Upper lobe of right lung (tissue), 1 donor: ENCODE measurements around the gene FOXP1. TPM values are rescaled to one million over a fixed set of nuclear protein-coding genes. Genes with fewer than 3 reads are reported as not detected.

Experiments used
- ATAC-seq: fragments of 200-7000 bp; cut with Tn5 transposase; one replicate; pipeline ENCODE4 v1.9.1; 2020; ENCODE audit warnings: mild to moderate bottlenecking, moderate library complexity
- DNase-seq: peaks from one replicate; pipeline ENCODE4 v3.0.0-alpha.2; 2020
- H3K27ac ChIP-seq: fragments of 200-600 bp; one replicate; pipeline ENCODE4 v1.8.0; 2022
- H3K27me3 ChIP-seq: fragments of 200-600 bp; one replicate; pipeline ENCODE4 v1.8.0; 2022; ENCODE audit warnings: mild to moderate bottlenecking
- H3K36me3 ChIP-seq: fragments of 200-600 bp; one replicate; pipeline ENCODE4 v1.8.0; 2022
- H3K4me1 ChIP-seq: fragments of 200-600 bp; one replicate; pipeline ENCODE4 v1.8.0; 2022
- H3K4me3 ChIP-seq: fragments of 200-600 bp; one replicate; pipeline ENCODE4 v1.8.0; 2022; ENCODE audit warnings: mild to moderate bottlenecking
- H3K9me3 ChIP-seq: fragments of 200-600 bp; one replicate; pipeline ENCODE4 v1.8.0; 2022
- CTCF ChIP-seq: fragments of 200-600 bp; IDR thresholded peaks from one replicate; pipeline ENCODE4 v1.8.0; 2022; ENCODE audit warnings: antibody characterized with exemption
- intact Hi-C: fragments of 100-400 bp; cut with DNase I; formaldehyde crosslinking; loops from one replicate; pipeline ENCODE4 v1.11.0; 2022
- total RNA-seq: library from RNA; stranded (reverse); fragmentation: NEBNext Ultra II Directional; extraction: Animal tissue kit (Norgen Biotek cat#: 25700); gene quantifications from one replicate; pipeline ENCODE4 v1.2.1, GENCODE V29; 2021
- donor health status: DM: no; HTN: yes; CAD: no; lungs with severe emphysema.

Gene FOXP1
- total RNA-seq, 1 donor from 2014 or later = 140 TPM

DNA sequence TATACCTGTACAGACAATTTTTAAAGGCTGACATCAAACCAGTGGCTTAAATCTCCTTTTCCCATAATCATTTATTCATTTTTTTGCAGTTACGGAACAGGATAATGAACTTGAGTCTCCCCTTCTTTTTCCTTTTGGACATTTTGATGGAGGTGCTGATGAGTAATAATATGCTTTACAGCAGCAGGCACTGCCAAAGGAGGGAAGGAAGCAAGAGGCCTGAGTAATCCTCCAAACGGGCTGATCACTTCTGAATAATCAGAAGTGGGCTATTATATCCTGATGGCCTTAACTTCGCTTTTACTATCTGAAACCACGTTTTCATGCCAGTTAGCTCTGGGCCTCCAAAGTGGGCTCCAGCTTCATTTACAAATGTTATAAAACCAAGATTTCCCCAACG lies 527.2 kb downstream of the FOXP1 start:
- no peak overlapping the region for H3K4me3 ChIP-seq
- ATAC-seq (no peak), DNase-seq (no peak)
- intact Hi-C loops = loop anchor here (10.0 kb wide), 1 partner anchor 528 kb away; the partner anchor contains the start of gene FOXP1
- H3K36me3 ChIP-seq = peaks cover 24% of the 10 kb centered on the region
- TF ChIP-seq CTCF = no peak
- no peaks in the 10 kb centered on the region for H3K27me3 ChIP-seq
- peak overlapping the region; percentile 88 for H3K27ac ChIP-seq
- H3K4me1 ChIP-seq = peaks cover 59% of the 10 kb centered on the region
- no peaks in the 10 kb centered on the region for H3K9me3 ChIP-seq

DNA sequence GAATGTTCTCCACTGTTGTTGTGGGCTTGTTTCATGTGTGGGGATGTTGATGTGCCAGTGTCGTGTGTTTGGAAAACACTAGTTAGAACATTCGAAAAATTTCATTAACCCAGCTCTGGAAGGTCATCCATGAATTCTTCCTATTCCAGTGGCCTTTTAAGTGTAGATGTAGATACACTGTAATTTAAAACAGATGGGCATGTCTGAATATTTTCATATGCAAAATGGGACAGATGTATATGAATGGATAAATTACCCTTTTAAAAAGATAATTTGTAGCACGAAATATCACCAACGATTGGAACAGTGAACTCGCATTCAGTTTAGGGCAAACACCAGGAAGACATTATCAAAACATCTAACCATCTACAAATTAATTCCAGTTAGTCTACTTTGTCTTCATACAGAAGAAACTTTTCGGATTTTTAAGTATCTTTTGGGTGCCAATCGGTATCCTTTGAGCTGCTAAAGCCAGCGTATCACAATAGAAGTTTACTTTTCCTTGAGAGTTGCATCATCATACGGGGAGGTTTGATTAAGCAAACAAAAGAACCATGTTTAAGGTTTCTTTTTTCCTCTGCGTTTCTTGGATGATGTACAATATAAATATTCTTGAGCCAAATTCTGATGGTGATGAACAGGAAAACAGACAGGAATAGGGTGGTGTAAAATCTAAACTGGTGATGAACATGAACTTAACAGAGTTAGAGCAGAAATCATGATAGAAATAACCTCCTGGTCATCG lies 528.1 kb downstream of the FOXP1 start:
- peak; percentile 45 for ATAC-seq
- no peak for TF ChIP-seq CTCF
- Histone ChIP-seq H3K36me3 (peaks cover 33% of the 10 kb centered on the region), H3K27me3 (no peaks in the 10 kb centered on the region), H3K4me1 (peaks cover 59% of the 10 kb centered on the region), H3K27ac (no peak overlapping the region), H3K9me3 (no peaks in the 10 kb centered on the region), H3K4me3 (no peak overlapping the region)
- DNase-seq = no peak
- intact Hi-C loops = loop anchor here (10.0 kb wide), 1 partner anchor 529 kb away; the partner anchor contains the start of gene FOXP1

GRCh38 chr3:71054312-71054711 lies 529.2 kb downstream of the FOXP1 start:
- no peak for DNase-seq
- H3K4me3 ChIP-seq = no peak overlapping the region
- H3K9me3 ChIP-seq = no peaks in the 10 kb centered on the region
- peaks cover 59% of the 10 kb centered on the region for H3K4me1 ChIP-seq
- H3K36me3 ChIP-seq = peaks cover 35% of the 10 kb centered on the region
- intact Hi-C loops = loop anchor here (10.0 kb wide), 1 partner anchor 530 kb away; the partner anchor contains the start of gene FOXP1
- no peaks in the 10 kb centered on the region for H3K27me3 ChIP-seq
- TF ChIP-seq CTCF = no peak
- ATAC-seq = no peak
- H3K27ac ChIP-seq = no peak overlapping the region

DNA sequence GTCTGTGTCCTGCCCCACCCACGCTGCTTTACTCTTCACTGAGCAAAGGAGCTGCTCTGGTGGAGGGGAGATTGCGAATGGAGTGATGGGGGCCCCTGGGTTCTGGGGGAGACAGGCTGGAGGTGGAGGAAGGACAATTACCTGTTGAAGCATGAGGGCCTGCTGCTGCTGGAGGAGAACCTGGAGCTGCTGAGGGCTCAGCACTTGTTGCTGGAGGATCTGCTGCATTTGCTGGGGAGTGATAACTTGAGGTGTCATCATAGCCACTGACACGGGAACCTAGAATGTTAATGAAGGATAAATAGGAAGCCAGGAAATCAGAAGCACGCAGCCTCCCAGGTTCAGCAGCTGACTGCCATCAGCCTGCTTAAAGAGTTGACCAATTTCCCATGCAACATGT lies 530.0 kb downstream of the FOXP1 start:
- intact Hi-C loops = loop anchor here (10.0 kb wide), 1 partner anchor 531 kb away; the partner anchor contains the start of gene FOXP1

GRCh38 chr3:71052716-71053115 lies 530.8 kb downstream of the FOXP1 start:
- Histone ChIP-seq H3K27me3 (no peaks in the 10 kb centered on the region), H3K27ac (peak overlapping the region; percentile 27), H3K4me1 (peaks cover 60% of the 10 kb centered on the region), H3K36me3 (peaks cover 42% of the 10 kb centered on the region), H3K9me3 (no peaks in the 10 kb centered on the region), H3K4me3 (no peak overlapping the region)
- DNase-seq = no peak
- ATAC-seq = no peak
- intact Hi-C loops = loop anchor here (10.0 kb wide), 1 partner anchor 532 kb away; the partner anchor contains the start of gene FOXP1
- TF ChIP-seq CTCF = no peak

More for the DNA sequence above, 530.0 kb downstream of the FOXP1 start:
- Histone ChIP-seq H3K27me3 (no peaks in the 10 kb centered on the region), H3K27ac (peak overlapping the region; percentile 27), H3K4me3 (no peak overlapping the region), H3K36me3 (peaks cover 42% of the 10 kb centered on the region), H3K4me1 (peaks cover 59% of the 10 kb centered on the region), H3K9me3 (no peaks in the 10 kb centered on the region)
- ATAC-seq (no peak), DNase-seq (no peak)
- TF ChIP-seq CTCF = no peak
